Caki2 (cell line): ENCODE results near the gene CENPM. TPM values are rescaled to one million over a fixed set of nuclear protein-coding genes. Genes with fewer than 3 reads are reported as not detected.

Source experiments
- DNase-seq: peaks from one replicate; pipeline ENCODE4 v3.0.0-alpha.2; 2015; ENCODE audit warnings: low read depth
- in situ Hi-C: cut with HindIII; loops from 2 replicates; pipeline ENCODE4 v1.10.0; 2016; ENCODE audit warnings: low sequenced_read_pairs, low pct_unique_long_range_greater_than_20kb, mixed read lengths
- total RNA-seq: library from RNA; depleted of rRNA; stranded (reverse); fragments of >200 nt; shearing (Covaris generic); gene quantifications from 2 replicates; pipeline ENCODE4 v1.2.3, GENCODE V29; 2014; ENCODE audit warnings: low replicate concordance

Gene CENPM
- total RNA-seq, 1 experiment from 2014 or later: 72.2 TPM

DNA sequence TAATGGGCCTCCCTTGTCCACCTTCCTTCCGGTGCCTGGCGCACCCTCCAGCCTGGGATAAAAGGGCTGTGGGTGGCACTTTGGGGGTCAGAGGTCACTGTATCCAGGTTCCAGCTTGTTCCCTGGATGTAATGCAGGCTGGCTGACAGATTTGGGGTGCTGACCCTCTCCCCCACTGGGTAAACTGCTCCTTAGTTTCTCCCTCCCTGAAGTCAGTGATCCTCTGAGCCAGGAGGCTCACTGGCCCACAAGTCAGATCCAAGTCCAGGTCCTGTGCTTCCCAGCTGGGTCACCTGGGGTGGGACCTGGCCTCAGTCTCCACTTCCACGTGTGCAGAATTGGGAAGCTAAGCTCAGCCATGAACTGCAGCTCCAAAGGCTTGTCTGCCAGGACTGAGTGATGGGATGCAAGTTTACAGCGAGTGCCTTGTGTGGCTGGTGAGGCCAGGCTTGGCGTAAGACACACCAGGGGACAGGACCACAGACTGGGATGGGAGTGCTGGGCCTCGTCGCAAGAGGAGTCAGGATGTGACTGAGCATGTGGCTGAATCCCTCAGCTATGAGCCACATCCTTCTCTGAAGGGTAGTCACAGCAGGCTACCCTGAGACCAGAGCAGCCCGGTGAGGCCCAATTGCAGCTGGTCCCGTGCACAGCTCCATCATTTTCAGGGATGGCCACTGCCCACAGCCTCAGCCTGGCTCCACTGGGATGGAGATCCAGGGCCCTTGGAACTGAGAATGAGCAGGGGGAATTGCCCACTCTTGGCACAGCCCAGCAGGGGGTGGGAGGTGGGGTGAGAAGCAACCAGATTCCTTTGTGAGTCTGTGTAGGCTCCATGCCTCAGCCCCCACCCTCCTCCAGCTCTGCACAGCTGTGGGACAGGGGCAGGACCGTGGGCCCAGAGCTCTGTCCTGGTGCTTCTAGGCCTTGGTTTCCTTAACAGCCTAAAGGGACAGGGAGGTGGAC lies 39.2 kb downstream of the CENPM start:
- in situ Hi-C loops: no loop called here
- no peak for DNase-seq

DNA sequence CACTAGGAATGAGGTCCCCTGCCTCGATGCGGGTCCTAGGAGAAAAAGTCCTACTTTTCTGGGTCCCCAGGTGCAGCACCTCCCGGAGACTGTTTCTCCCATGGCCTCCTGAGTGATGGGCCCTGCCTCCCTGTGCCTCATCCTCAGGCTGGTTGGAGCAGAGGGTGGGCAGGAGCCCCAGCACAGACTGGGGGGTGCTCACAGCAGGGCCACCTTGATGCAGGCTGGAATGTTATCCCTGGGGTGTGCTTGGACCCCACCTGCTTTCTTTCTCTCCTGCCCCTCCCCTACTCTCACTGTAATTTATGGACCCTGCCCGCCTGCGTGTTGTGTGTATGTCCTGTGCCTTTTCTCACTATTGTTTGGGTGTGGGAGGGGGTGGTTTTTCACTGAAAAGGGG lies 40.1 kb downstream of the CENPM start:
- no peak for DNase-seq
- in situ Hi-C loops: no loop called here

DNA sequence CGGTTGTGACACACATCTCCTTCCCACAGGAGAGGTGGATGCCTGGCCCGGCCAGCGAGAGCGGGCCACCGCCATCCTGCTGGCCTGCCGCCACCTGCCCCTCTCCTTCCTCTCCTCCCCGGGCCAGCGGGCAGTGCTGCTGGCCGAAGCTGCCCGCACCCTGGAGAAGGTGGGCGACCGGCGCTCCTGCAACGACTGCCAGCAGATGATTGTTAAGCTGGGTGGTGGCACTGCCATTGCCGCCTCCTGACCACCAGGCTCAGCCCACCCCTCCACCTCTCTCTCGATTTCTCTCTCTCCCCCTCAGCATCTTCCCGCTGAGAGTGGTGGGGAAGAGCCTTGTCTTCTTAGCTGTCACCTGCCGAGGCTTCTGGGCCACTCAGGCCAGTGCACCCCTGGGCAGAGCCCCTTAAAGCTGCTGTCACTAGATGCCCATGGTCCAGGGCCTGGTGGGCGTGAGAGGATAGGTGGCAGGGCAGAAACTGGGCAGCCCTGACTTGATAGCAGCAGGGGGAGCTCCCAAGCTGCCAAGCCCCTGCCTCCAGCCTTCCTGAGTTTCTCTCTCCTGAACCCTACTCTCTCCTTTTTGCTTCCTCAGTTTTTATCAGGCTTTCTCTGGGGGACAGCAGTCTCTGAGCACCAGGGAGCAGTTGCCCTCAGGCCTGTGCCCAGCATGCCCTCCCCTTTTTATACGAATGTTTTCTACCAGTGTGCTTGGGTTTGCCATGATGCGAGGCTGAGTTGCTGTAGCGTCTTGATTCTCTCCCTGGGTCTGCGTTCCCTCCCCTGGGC lies 41.3 kb downstream of the CENPM start:
- DNase-seq: no peak
- in situ Hi-C loops: no loop called here

DNA sequence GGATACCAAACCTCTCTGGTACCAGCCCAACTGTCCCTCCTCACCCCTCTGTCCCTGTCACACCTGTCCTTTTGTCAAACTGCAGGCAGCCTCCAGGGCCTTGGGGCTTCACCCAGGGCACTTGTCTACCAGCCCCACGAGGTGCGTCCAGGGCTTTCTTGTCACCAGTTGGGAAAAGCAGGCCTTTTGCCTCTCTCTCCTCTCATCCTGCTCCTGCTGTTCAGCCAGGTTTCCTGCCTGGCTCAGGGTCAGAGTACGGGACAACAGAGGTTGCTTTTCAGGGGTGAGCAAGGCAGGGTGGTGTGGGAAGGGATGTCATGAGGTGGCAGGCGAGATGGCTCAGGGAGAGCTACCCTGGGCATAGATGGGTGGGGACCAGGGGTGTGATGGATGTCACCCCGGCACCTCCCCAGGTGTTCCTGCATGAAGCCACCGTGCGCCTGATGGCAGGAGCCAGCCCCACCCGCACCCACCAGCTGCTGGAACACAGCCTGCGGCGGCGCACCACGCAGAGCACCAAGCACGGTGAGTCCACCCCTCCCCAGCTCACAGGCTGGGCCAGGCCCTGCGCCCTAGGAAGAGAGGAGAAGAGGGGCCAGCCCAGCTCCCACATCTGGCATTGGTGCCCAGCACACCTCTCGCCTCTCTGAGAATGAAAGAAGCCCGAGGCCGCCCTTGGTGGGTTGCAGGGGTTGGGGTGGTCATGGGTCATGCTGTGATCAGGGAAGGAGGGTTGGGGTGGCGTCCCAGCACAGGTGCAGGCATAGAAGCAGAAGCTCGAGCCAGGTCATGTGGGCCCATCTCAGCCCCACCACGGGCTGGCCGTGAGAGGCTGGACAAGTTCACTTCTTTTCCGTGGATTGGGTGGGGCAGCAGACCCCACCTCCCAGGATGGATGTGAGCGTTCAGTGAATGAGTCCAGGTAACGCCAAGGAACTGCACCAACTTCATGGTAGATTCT lies 42.2 kb downstream of the CENPM start:
- no peak for DNase-seq
- in situ Hi-C loops: no loop called here

DNA sequence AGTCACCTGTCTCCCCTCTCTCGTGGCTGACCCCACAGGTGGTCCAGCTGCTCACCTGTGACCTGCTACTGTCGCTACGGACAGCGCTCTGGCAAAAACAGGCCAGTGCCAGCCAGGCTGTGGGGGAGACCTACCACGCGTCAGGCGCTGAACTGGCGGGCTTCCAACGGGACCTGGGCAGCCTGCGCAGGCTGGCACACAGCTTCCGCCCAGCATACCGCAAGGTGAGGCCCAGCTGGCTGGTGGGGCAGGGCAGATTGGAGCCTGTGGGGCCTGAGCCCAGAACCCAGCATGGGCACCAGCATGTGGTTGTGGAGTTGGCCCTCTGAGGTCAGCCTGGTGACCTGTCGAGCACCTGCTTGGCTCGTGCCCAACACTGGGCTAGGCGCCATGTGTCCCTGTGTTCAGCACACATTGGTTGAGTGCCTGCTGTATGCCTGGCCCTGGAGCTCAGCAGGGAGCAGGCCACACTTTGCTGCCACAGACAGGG lies 44.0 kb downstream of the CENPM start:
- in situ Hi-C loops: no loop called here
- no peak for DNase-seq

DNA sequence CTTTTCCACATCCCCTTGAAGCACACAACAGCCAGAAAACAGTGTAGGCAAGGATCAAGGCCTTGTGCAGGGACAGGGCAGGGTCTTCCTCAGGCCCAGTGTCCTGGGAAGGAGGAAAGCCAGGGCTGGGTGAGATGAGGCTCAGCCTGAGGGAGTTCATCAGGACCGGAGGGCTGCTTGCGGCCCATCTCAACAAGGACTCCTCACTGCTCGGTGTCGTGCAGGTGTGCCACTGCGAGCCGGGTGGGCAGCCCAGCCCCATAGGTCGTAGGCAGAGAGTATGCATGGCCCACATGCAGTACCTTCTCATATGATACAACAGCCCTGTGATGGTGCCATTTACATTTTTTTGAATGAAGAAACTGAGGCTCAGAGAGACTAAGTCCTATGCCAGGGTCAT lies 44.9 kb downstream of the CENPM start:
- no peak for DNase-seq
- in situ Hi-C loops: no loop called here

DNA sequence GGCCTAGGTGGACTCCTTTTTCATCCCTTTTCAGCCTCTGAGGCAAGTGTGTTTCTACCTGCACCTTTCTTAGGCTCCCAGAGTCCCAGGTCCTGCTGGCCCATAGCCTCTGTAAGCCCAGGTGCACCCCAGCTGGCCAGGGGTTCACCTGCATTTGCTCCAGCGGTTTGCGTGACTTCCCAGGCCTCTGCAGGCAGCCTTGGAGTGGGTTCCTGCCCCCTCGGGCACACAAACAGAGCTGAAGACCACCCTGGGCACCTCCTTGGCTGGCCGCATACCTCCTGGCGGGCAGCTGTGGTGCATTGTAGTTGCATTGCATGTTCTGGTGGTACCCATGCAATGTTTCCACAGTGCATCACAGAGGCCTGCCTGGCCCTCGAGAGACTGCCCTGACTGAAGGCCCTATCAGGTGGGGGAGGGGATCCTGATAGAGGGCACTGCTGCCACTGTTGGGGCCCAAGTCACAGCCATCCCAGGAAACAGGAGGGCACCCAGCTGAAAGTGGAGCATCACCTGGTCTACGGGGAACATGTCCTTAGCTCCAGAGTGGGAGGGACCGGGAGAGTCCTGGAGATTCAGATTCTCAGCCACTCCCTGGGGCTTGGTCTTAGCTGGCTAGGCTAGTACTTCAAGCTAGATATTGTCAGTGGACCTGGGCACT lies 46.2 kb downstream of the CENPM start:
- in situ Hi-C loops: no loop called here

DNA sequence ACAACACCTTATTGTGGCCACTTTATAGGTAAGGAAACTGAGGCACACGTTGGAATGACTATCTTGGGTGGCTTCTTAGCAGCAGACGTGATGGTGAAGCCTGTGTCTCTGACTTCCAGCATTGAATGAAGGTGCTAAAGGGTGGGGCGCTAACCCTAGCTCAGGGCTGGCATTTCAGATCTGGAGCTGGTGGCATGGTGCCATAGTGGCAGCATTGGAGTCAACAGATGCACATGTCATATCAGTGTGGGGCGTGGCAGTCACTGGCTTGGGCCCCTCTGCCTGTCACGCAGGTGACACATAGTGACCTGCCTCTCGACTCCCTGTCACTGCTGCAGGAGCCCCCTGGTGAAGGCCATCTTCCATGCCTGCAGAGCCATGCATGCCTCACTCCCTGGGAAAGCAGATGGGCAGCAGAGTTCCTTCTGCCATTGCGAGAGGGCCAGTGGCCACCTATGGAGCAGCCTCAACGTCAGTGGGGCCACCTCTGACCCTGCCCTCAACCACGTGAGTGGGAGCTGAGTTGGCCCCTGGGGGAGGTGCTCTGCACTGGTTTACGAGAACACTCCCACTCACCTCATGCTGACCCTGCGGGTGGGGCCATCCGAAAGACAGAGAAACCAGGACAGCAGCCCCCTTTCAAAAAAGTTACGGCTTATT lies 46.8 kb downstream of the CENPM start:
- DNase-seq: no peak

More for the DNA sequence above, 46.2 kb downstream of the CENPM start:
- no peak for DNase-seq

DNA sequence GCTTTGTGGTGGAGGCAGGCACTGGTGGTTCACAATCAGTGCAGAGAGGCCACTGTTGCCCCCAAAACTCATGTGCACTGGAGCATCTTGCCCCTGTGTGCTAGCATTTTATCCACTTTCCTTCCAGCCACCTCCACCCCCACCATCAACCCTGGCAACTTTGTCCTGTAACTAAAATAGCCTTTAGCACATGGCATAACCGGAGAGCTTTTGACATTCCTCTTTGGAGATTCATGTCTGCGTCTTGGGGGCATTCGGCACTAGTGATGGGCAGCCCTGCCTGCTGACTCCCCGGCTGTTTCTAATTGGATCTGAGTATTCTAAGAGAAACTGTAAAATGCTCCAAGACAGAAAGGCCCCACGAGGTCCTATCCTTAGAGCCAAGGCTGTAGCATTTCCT lies 47.8 kb downstream of the CENPM start:
- in situ Hi-C loops: no loop called here
- DNase-seq: no peak

More for the DNA sequence above, 46.8 kb downstream of the CENPM start:
- in situ Hi-C loops: no loop called here

DNA sequence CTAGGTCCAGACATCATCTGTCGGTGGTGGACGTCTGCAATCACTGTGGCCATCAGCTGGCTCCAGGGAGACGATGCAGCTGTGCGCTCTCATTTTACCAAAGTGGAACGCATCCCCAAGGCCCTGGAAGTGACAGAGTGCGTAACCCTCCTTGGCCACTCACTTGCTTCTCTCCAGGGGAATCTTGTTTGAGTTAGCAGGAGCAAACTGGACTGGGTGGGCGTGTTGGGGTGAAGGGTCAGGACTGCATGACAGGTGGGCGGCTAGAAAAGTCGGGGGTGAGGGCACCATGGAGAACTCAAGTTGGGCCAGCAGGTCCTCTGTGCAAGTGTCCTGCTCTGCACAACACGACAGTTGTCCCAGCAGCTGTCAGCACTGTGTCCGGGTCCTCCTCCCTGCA lies 48.3 kb downstream of the CENPM start:
- DNase-seq: no peak
- in situ Hi-C loops: no loop called here

DNA sequence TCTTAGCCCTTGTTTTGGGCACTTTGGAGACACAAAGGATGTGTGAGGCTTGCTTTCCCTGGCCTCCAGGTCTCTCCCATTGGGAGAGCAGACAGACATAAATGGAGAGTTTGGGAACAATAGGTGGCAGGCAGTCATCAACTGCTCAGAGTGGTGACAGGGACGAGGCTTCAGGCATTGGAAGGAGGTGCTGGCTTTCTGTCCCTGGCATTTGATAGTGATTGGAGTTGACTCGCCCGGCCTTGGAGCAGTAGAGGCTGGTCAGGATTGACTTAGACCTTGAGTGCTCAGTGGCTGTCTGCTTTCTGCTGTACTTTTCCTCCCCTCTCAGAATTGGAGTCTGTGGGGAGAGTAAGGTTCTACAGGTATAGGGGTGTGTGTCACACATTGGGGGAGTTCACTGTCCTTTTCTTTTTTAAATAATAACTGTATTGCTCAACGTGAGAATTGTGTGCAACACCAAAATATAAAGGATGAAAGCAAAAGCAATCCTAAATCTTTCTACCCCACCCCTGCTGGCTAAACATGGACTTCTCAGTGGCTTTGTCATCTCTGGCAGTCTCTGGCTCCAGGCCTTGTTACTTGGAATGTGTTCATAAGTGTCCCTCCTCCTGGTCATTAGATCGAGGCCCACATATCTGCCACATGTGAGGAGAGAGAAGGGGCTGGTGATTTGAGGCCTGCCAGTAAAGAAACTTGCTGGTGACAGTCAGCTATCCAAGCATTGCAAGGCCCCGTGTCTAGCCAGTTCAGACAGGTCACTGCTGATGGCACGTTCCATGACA lies 53.2 kb downstream of the CENPM start:
- DNase-seq: no peak
- in situ Hi-C loops: no loop called here

DNA sequence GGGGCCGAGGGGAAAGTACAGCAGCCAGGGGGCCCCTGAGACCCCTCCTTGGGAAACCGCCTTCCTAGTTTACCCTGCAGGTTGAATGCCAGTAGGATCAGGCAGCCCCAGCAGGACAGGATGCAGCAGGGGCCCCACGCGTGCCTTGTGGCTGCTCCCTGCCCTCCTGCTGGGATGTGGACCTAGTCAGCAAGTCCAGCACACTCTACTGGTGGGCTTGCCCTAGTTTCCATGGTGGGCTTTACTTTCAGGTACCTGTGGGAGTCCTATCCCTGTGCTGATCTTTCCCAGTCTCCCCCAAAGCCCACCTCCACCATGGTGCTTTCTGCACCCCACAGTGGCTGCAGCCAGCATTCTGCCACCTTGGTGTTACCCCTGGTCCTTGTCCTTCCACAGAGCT lies 54.2 kb downstream of the CENPM start:
- in situ Hi-C loops: no loop called here
- DNase-seq: no peak

DNA sequence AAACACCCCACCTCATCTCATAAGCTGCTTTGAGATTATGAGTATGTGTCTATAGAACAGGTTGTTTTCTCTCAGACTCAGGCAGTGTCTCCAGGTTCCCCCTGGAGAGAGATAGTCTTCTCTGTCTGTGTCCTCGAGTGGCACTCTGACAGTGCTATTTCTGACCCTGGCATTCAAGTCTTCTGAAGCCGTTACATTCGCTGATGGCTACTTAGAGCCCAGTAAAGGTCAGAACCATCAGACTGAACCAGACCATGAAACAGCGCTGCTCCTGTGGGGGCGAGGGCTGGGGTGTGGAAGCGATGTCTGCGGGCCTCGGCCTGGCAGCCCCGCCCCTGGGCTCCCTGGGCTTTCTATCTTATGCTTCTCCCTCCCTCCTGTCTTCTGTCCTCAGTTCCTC lies 55.5 kb downstream of the CENPM start:
- DNase-seq: no peak
- in situ Hi-C loops: no loop called here
